ENCODE measurements around the gene TCF12.

DNA sequence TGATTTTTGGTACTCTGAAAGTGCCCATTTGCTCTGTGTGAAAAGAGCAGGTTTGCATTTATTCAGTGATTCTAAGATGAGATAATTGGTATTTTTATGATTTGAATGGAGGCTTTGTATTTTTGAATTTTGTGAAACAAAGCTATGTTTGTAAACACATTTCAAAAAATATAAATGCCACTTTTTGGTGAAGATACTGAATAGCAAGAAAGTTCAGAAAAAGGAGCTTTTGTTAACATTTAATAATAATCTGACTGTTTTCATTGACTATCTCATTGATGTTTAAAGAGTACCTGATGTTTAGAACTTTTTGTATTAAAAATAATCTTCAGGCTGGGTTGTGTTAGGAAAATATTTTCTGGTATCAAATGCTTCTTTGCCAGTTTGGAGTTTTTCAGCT is 23.7 kb downstream of the TCF12 start:
- TF ChIP-seq, protein P1, sequence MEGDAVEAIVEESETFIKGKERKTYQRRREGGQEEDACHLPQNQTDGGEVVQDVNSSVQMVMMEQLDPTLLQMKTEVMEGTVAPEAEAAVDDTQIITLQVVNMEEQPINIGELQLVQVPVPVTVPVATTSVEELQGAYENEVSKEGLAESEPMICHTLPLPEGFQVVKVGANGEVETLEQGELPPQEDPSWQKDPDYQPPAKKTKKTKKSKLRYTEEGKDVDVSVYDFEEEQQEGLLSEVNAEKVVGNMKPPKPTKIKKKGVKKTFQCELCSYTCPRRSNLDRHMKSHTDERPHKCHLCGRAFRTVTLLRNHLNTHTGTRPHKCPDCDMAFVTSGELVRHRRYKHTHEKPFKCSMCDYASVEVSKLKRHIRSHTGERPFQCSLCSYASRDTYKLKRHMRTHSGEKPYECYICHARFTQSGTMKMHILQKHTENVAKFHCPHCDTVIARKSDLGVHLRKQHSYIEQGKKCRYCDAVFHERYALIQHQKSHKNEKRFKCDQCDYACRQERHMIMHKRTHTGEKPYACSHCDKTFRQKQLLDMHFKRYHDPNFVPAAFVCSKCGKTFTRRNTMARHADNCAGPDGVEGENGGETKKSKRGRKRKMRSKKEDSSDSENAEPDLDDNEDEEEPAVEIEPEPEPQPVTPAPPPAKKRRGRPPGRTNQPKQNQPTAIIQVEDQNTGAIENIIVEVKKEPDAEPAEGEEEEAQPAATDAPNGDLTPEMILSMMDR (IDR thresholded peaks at IDR 0.05) = no peak
- TF ChIP-seq SIN3A (IDR thresholded peaks at IDR 0.05; ENCODE audit: borderline replicate concordance, insufficient read depth, low read depth, low read length) = no peak
- TF ChIP-seq, protein P2, sequence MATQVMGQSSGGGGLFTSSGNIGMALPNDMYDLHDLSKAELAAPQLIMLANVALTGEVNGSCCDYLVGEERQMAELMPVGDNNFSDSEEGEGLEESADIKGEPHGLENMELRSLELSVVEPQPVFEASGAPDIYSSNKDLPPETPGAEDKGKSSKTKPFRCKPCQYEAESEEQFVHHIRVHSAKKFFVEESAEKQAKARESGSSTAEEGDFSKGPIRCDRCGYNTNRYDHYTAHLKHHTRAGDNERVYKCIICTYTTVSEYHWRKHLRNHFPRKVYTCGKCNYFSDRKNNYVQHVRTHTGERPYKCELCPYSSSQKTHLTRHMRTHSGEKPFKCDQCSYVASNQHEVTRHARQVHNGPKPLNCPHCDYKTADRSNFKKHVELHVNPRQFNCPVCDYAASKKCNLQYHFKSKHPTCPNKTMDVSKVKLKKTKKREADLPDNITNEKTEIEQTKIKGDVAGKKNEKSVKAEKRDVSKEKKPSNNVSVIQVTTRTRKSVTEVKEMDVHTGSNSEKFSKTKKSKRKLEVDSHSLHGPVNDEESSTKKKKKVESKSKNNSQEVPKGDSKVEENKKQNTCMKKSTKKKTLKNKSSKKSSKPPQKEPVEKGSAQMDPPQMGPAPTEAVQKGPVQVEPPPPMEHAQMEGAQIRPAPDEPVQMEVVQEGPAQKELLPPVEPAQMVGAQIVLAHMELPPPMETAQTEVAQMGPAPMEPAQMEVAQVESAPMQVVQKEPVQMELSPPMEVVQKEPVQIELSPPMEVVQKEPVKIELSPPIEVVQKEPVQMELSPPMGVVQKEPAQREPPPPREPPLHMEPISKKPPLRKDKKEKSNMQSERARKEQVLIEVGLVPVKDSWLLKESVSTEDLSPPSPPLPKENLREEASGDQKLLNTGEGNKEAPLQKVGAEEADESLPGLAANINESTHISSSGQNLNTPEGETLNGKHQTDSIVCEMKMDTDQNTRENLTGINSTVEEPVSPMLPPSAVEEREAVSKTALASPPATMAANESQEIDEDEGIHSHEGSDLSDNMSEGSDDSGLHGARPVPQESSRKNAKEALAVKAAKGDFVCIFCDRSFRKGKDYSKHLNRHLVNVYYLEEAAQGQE (IDR thresholded peaks at IDR 0.05; ENCODE audit: insufficient read depth in 1 of 2, low read depth in 2 of 2, low read length in 1 of 2) = no peak
